MM.1S (cell line): Measurements from ENCODE around the gene IQUB.

Source experiments
- CTCF ChIP-seq: fragments of 300-600 bp; sonication (generic); IDR thresholded peaks from 2 replicates; pipeline ENCODE4 v1.5.1; 2016; ENCODE audit warnings: antibody characterized with exemption, low read length, mixed read lengths
- EZH2 ChIP-seq: fragments of 300-600 bp; sonication (generic); optimal IDR thresholded peaks from 2 replicates; pipeline ENCODE3; 2017; ENCODE audit warnings: low read depth, mild to moderate bottlenecking, antibody characterized with exemption, low read length, mixed read lengths
- EZH2phosphoT487 ChIP-seq: fragments of 300-600 bp; sonication (generic); IDR thresholded peaks from 2 replicates; pipeline ENCODE4 v1.6.1; 2018; ENCODE audit warnings: antibody characterized with exemption, low read length

DNA sequence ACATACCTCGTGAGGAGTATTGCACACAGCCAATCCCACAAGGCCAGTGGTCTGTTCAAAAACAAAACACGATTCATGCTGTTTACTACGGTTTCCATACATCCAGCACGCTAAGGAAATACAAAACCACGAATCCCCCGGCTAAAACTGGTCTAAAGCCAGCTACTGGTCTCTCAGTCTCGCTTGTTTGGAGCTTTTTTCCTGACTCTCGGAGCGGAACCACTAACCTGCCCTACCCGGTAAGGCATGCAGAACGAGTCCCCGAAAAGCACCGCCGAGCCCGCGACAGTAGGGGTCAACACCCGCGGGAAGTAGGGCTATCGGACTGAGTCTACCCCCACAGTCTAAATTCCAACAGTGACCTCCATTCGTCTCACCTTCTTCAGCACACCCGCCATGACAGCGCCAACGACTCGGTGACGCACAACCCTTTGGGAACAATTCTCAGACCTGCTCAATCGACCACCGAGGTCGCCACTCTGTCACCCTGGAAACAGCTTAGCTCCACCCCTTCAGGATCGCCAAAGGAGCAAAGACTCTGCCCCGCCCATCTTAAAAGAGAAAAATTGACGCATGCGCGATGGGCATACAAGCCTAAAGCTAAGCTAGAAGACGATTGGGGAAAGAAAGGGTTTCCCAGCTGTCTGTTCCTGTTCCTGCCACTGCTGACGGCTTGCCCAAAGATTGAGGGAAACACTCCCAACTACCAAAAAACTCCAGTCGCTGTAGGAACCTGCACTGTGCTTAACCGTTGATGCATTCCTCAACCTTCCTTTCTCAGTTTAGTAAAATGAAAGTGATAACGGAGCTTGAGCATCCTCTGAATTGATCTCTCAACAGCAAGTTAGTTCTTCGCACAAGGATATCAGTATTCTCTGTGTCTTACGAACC lies 23.2 kb upstream of the IQUB start, which contains the start of gene NDUFA5:
- TF ChIP-seq CTCF (no peak), EZH2 (no peak), EZH2phosphoT487 (no peak)
